IMR-90 (cell line): Measurements from ENCODE around the gene EBLN1. TPM values are rescaled to one million over a fixed set of nuclear protein-coding genes. Genes with fewer than 3 reads are reported as not detected.

Source experiments
- ATAC-seq: fragments of 200-7000 bp; cut with Tn5 transposase; 2 replicates; pipeline ENCODE4 v1.9.1; 2020; ENCODE audit warnings: low read depth, mild to moderate bottlenecking, moderate library complexity
- BruUV-seq: library from RNA; stranded (reverse); fragments of 400-500 nt; replicated peaks from 2 replicates; lab custom pipeline; 2021; lab: Mats Ljungman, UMichigan
- CTCF ChIA-PET: fragments of 300-600 bp; formaldehyde crosslinking; extraction: SDS; loops from one replicate; lab custom pipeline; 2021; ENCODE audit warnings: antibody characterized with exemption; lab: Yijun Ruan, JAX
- POLR2A ChIA-PET: fragments of 300-600 bp; sonication (Branson Sonifier 250); formaldehyde crosslinking; loops from one replicate; lab custom pipeline; 2022; ENCODE audit warnings: antibody characterized with exemption; ENCODE audit not compliant: unreplicated experiment; lab: Charles Lee
- DNase-seq: peaks from one replicate; pipeline ENCODE4 v3.0.0; 2013
- H2AFZ ChIP-seq: replicated peaks from 2 replicates; pipeline ENCODE3; 2013; ENCODE audit warnings: low read length, mild to moderate bottlenecking; ENCODE audit not compliant: poor library complexity
- H2AK5ac ChIP-seq: 2 replicates; pipeline ENCODE4 v1.6.1; 2013; ENCODE audit warnings: low read depth, low read length, inconsistent platforms
- H2AK9ac ChIP-seq: replicated peaks from 2 replicates; pipeline ENCODE3; 2013; ENCODE audit warnings: mild to moderate bottlenecking, low read depth, low read length, moderate library complexity; ENCODE audit not compliant: poor library complexity
- H2BK120ac ChIP-seq: 2 replicates; pipeline ENCODE4 v1.6.1; 2013; ENCODE audit warnings: low read depth, low read length, inconsistent platforms
- H2BK15ac ChIP-seq: 3 replicates; pipeline ENCODE4 v1.6.1; 2013; ENCODE audit warnings: low read depth, low read length, inconsistent platforms
- H2BK20ac ChIP-seq: 2 replicates; pipeline ENCODE4 v1.6.1; 2013; ENCODE audit warnings: low read depth, mild to moderate bottlenecking, inconsistent platforms, low read length, moderate library complexity
- H2BK5ac ChIP-seq: 2 replicates; pipeline ENCODE4 v1.6.1; 2013; ENCODE audit warnings: mild to moderate bottlenecking, low read depth, low read length, inconsistent platforms; ENCODE audit not compliant: poor library complexity, severe bottlenecking
- H3K14ac ChIP-seq: replicated peaks from 2 replicates; pipeline ENCODE4 v1.6.1; 2013; ENCODE audit warnings: low read depth, low read length, inconsistent platforms
- H3K18ac ChIP-seq: 2 replicates; pipeline ENCODE4 v1.6.1; 2013; ENCODE audit warnings: low read depth, low read length, control low read depth
- H3K23ac ChIP-seq: 2 replicates; pipeline ENCODE4 v1.6.1; 2013; ENCODE audit warnings: low read depth, low read length, inconsistent platforms
- H3K27ac ChIP-seq: 2 replicates; pipeline ENCODE4 v1.5.1; 2013; ENCODE audit warnings: mild to moderate bottlenecking, control low read depth, low read length; ENCODE audit not compliant: insufficient read depth
- H3K27me3 ChIP-seq: 2 replicates; pipeline ENCODE4 v1.6.1; 2013; ENCODE audit warnings: low read length; ENCODE audit not compliant: control insufficient read depth, insufficient read depth
- H3K36me3 ChIP-seq: 2 replicates; pipeline ENCODE4 v1.6.1; 2013; ENCODE audit warnings: low read length, mixed read lengths; ENCODE audit not compliant: control insufficient read depth, insufficient read depth
- H3K4ac ChIP-seq: 2 replicates; pipeline ENCODE4 v1.6.1; 2013; ENCODE audit warnings: low read depth, low read length, inconsistent platforms
- H3K4me1 ChIP-seq: 2 replicates; pipeline ENCODE4 v1.6.1; 2013; ENCODE audit warnings: low read length, mixed read lengths; ENCODE audit not compliant: control insufficient read depth, insufficient read depth
- H3K4me2 ChIP-seq: 2 replicates; pipeline ENCODE4 v1.6.1; 2013; ENCODE audit warnings: low read depth, mild to moderate bottlenecking, control low read depth, low read length, moderate library complexity
- H3K4me3 ChIP-seq: 2 replicates; pipeline ENCODE4 v1.5.1; 2013; ENCODE audit warnings: low read depth, mild to moderate bottlenecking, control low read depth, low read length, moderate library complexity; ENCODE audit not compliant: insufficient read depth
- H3K56ac ChIP-seq: 2 replicates; pipeline ENCODE4 v1.6.1; 2013; ENCODE audit warnings: low read length, inconsistent platforms; ENCODE audit not compliant: insufficient read depth; ENCODE audit errors: extremely low read depth
- H3K79me1 ChIP-seq, 2 experiments: 2 replicates each; pipeline ENCODE4 v1.6.1; 2013; ENCODE audit warnings: low read length in 2 of 2, inconsistent platforms in 1 of 2, low read depth in 1 of 2
- H3K9ac ChIP-seq: 2 replicates; pipeline ENCODE4 v1.6.1; 2013; ENCODE audit warnings: low read depth, low read length, control low read depth
- H3K9me1 ChIP-seq: 2 replicates; pipeline ENCODE4 v1.6.1; 2013; ENCODE audit warnings: low read length, inconsistent platforms; ENCODE audit not compliant: insufficient read depth
- H3K9me3 ChIP-seq: 2 replicates; pipeline ENCODE4 v1.6.1; 2013; ENCODE audit warnings: low read length; ENCODE audit not compliant: control insufficient read depth, insufficient read depth
- H4K20me1 ChIP-seq: 2 replicates; pipeline ENCODE4 v1.6.1; 2013; ENCODE audit warnings: low read length, inconsistent platforms; ENCODE audit not compliant: insufficient read depth
- H4K5ac ChIP-seq: 2 replicates; pipeline ENCODE4 v1.6.1; 2013; ENCODE audit warnings: mild to moderate bottlenecking, low read depth, low read length, control low read depth
- H4K8ac ChIP-seq, 2 experiments: 2 replicates each; pipeline ENCODE4 v1.6.1; 2013; ENCODE audit warnings: low read depth in 2 of 2, low read length in 2 of 2, control low read depth in 1 of 2, inconsistent platforms in 1 of 2
- H4K91ac ChIP-seq: 2 replicates; pipeline ENCODE4 v1.6.1; 2013; ENCODE audit warnings: low read depth, low read length, inconsistent platforms; ENCODE audit not compliant: insufficient read depth
- BHLHE40 ChIP-seq: fragments of 150-350 bp; IDR thresholded peaks from 2 replicates; pipeline ENCODE4 v1.6.1; 2016; ENCODE audit warnings: mild to moderate bottlenecking, low read depth, low read length
- CEBPB ChIP-seq: IDR thresholded peaks from 2 replicates; pipeline ENCODE4 v1.6.1; 2012; ENCODE audit warnings: low read depth, low read length, improper control_type of control experiment
- CHD1 ChIP-seq: IDR thresholded peaks from 2 replicates; pipeline ENCODE4 v1.6.1; 2012; ENCODE audit warnings: low read depth, low read length, improper control_type of control experiment
- CTCF ChIP-seq: conservative IDR thresholded peaks from 2 replicates; pipeline ENCODE4 v1.5.1; 2012; ENCODE audit warnings: mild to moderate bottlenecking, low read depth, low read length, improper control_type of control experiment
- ELK1 ChIP-seq: fragments of 150-350 bp; IDR thresholded peaks from 2 replicates; pipeline ENCODE4 v1.6.1; 2016; ENCODE audit warnings: low read depth, mild to moderate bottlenecking, low read length, moderate library complexity, borderline replicate concordance
- FOS ChIP-seq: fragments of 150-350 bp; IDR thresholded peaks from 2 replicates; pipeline ENCODE4 v1.6.1; 2016; ENCODE audit warnings: low read depth, low read length
- MAFK ChIP-seq: IDR thresholded peaks from 2 replicates; pipeline ENCODE4 v1.6.1; 2012; ENCODE audit warnings: low read depth, low read length, improper control_type of control experiment
- MAZ ChIP-seq: IDR thresholded peaks from 2 replicates; pipeline ENCODE4 v1.6.1; 2012; ENCODE audit warnings: low read depth, mild to moderate bottlenecking, low read length, improper control_type of control experiment, moderate library complexity, borderline replicate concordance
- MXI1 ChIP-seq: IDR thresholded peaks from 2 replicates; pipeline ENCODE4 v1.6.1; 2012; ENCODE audit warnings: low read depth, mild to moderate bottlenecking, low read length, moderate library complexity, borderline replicate concordance
- NFE2L2 ChIP-seq: fragments of 150-350 bp; IDR thresholded peaks from 2 replicates; pipeline ENCODE4 v1.6.1; 2016; ENCODE audit warnings: low read depth, mild to moderate bottlenecking, low read length
- POLR2A ChIP-seq: IDR thresholded peaks from 2 replicates; pipeline ENCODE4 v1.6.1; 2012; ENCODE audit warnings: mild to moderate bottlenecking, low read depth, low read length
- RAD21 ChIP-seq: IDR thresholded peaks from 2 replicates; pipeline ENCODE4 v1.6.1; 2012; ENCODE audit warnings: low read length, improper control_type of control experiment
- RCOR1 ChIP-seq: IDR thresholded peaks from 2 replicates; pipeline ENCODE4 v1.6.1; 2012; ENCODE audit warnings: mild to moderate bottlenecking, low read length, improper control_type of control experiment; ENCODE audit not compliant: insufficient replicate concordance
- RFX5 ChIP-seq: IDR thresholded peaks from 2 replicates; pipeline ENCODE4 v1.8.0; 2012; ENCODE audit warnings: low read depth, mild to moderate bottlenecking, low read length, moderate library complexity
- SMC3 ChIP-seq: fragments of 150-350 bp; IDR thresholded peaks from 2 replicates; pipeline ENCODE4 v1.6.1; 2016; ENCODE audit warnings: low read depth, mild to moderate bottlenecking, antibody characterized with exemption, low read length, moderate library complexity
- USF2 ChIP-seq: fragments of 150-350 bp; IDR thresholded peaks from 2 replicates; pipeline ENCODE4 v1.6.1; 2017; ENCODE audit warnings: mild to moderate bottlenecking, antibody characterized with exemption, low read length, low read depth
- WGBS, 2 experiments: methylation state at CpG; one replicate each; pipeline versions ENCODE4 v1.1.5 to v1.1.7; 2013; ENCODE audit warnings: missing lambda C conversion rate in 2 of 2; ENCODE audit not compliant: insufficient read length in 1 of 2; ENCODE audit errors: extremely low coverage in 2 of 2; 5-methylcytosine and 5-hydroxymethylcytosine counted together
- dilution Hi-C: fragments of 300-500 bp; cut with HindIII; formaldehyde crosslinking; loops from one replicate; pipeline ENCODE4 v1.14.3; 2018; ENCODE audit warnings: low sequenced_read_pairs; ENCODE audit not compliant: unreplicated experiment
- in situ Hi-C: fragments of 300-500 bp; cut with MboI; formaldehyde crosslinking; loops from 3 replicates; pipeline ENCODE4 v1.14.3; 2019; ENCODE audit warnings: low sequenced_read_pairs, inconsistent platforms, mixed read lengths
- intact Hi-C: fragments of 100-400 bp; cut with micrococcal nuclease; formaldehyde crosslinking; loops from 2 replicates; pipeline ENCODE4 v1.10.0; 2022
- polyA plus RNA-seq, 3 experiments: library from polyadenylated mRNA; depleted of rRNA; stranded (reverse); fragments of >200 nt; gene quantifications; 2 replicates each; pipeline ENCODE4 v1.2.3, GENCODE V29; 2012; ENCODE audit warnings: low replicate concordance in 1 of 3
- total RNA-seq: library from RNA; depleted of rRNA; stranded (reverse); fragments of >200 nt; gene quantifications from 2 replicates; pipeline ENCODE4 v1.2.3, GENCODE V29; 2012

EBLN1 gene
- total and polyA plus RNA-seq, 2 of the 4 experiments (the other 2 are of a cell fraction) = not detected

- H3K56ac ChIP-seq = no peak overlapping the region
- H3K14ac ChIP-seq = no peak overlapping the region
- H3K4me2 ChIP-seq = no peak overlapping the region
- 20% methylated on average over 1 of the region's 5 CpGs; no CpG with 5 or more reads in 1 of the 2 experiments for WGBS, 2 experiments
- no peak overlapping the region for H4K91ac ChIP-seq
- no peak; the same call in 1 of the 2 replicates for ATAC-seq
- peak; percentile 31 for DNase-seq
- no peak overlapping the region for H2AK9ac ChIP-seq
- H3K18ac ChIP-seq = no peak overlapping the region
- no peak overlapping the region for H2BK120ac ChIP-seq
- H4K20me1 ChIP-seq = no peaks in the 10 kb centered on the region
- no peak overlapping the region for H2BK20ac ChIP-seq
- no peak overlapping the region for H3K4me3 ChIP-seq
- no peaks in the 10 kb centered on the region for H3K36me3 ChIP-seq
- no peaks in the 10 kb centered on the region for H3K79me1 ChIP-seq
- no peak for TF ChIP-seq RFX5
- TF ChIP-seq NFE2L2 = no peak
- TF ChIP-seq RCOR1 = no peak
- TF ChIP-seq POLR2A = no peak
- no peak for TF ChIP-seq CTCF
- no peak for TF ChIP-seq MAFK
- no peak for TF ChIP-seq MXI1
- TF ChIP-seq CEBPB = no peak
- no peak for TF ChIP-seq RAD21
- TF ChIP-seq BHLHE40 = no peak
- TF ChIP-seq MAZ = no peak
- TF ChIP-seq USF2 = no peak
- no peak for TF ChIP-seq CHD1
- TF ChIP-seq ELK1 = no peak
- TF ChIP-seq FOS = no peak
- no peak for TF ChIP-seq SMC3
- no peak overlapping the region for H2BK5ac ChIP-seq
- no peak overlapping the region for H3K9ac ChIP-seq
- H2AFZ ChIP-seq = no peak overlapping the region
- no TSS peak for BruUV-seq
- no peak overlapping the region for H3K4ac ChIP-seq
- no peak overlapping the region for H2BK15ac ChIP-seq
- no peaks in the 10 kb centered on the region for H3K4me1 ChIP-seq
- no peaks in the 10 kb centered on the region for H3K9me3 ChIP-seq
- ChIA-PET CTCF (no interaction called here), POLR2A (no interaction called here)
- H4K5ac ChIP-seq = no peak overlapping the region
- no peak overlapping the region for H2AK5ac ChIP-seq
- H3K27me3 ChIP-seq = no peaks in the 10 kb centered on the region
- dilution Hi-C loops = no loop called here
- H3K27ac ChIP-seq = no peak overlapping the region
- H3K9me1 ChIP-seq = no peaks in the 10 kb centered on the region
- H4K8ac ChIP-seq = no peak overlapping the region
- no peak overlapping the region for H3K23ac ChIP-seq
- intact Hi-C loops = no loop called here
- in situ Hi-C loops = no loop called here
Observed at GRCh38 chr10:22183771-22184461, 33.9 kb downstream of the EBLN1 start.
